ENCODE data around the gene COG5.

DNA sequence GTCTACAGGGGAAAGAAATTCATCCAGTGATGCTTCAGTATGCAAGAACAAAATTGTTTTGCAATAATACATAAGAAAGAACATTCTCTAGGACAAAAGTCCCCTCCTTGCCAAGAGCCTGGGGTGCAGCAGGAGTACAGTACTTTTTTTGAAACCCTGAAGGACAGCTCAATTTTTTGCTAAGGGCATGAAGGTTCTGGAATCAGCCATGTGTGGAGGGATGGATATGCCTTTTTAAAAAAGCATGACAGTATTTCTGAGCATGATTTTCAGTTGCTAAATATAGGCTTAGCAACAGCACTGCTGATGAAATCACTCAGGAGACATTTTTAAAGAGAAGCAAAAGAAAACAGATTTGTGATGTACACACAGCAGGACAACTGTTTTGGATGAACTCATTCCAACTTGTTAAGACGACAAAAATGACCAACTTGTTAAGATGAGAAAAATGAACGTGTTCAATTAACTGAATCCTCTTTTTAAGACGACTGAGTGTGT is 355.6 kb downstream of the COG5 start:
- TF ChIP-seq, protein P1, sequence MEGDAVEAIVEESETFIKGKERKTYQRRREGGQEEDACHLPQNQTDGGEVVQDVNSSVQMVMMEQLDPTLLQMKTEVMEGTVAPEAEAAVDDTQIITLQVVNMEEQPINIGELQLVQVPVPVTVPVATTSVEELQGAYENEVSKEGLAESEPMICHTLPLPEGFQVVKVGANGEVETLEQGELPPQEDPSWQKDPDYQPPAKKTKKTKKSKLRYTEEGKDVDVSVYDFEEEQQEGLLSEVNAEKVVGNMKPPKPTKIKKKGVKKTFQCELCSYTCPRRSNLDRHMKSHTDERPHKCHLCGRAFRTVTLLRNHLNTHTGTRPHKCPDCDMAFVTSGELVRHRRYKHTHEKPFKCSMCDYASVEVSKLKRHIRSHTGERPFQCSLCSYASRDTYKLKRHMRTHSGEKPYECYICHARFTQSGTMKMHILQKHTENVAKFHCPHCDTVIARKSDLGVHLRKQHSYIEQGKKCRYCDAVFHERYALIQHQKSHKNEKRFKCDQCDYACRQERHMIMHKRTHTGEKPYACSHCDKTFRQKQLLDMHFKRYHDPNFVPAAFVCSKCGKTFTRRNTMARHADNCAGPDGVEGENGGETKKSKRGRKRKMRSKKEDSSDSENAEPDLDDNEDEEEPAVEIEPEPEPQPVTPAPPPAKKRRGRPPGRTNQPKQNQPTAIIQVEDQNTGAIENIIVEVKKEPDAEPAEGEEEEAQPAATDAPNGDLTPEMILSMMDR (conservative IDR thresholded peaks at IDR 0.05; ENCODE audit: low read length), result no peak
- no peak for TF ChIP-seq EZH2phosphoT487 (IDR thresholded peaks at IDR 0.05; ENCODE audit: borderline replicate concordance)

All from Loucy (cell line).